NCI-H1436 (cell line): ENCODE data around the gene ELOVL5.

Source experiments
- DNase-seq: peaks from one replicate; lab custom pipeline; 2025; lab: John Stamatoyannopoulos, UW

Gene ELOVL5

GRCh38 chr6:53240139-53240538 lies 108.6 kb downstream of the ELOVL5 start:
- no peak for DNase-seq

GRCh38 chr6:53239526-53239925 lies 109.2 kb downstream of the ELOVL5 start:
- no peak for DNase-seq

- DNase-seq = no peak
Measured at GRCh38 chr6:53238311-53238710, 110.4 kb downstream of the ELOVL5 start.

DNA sequence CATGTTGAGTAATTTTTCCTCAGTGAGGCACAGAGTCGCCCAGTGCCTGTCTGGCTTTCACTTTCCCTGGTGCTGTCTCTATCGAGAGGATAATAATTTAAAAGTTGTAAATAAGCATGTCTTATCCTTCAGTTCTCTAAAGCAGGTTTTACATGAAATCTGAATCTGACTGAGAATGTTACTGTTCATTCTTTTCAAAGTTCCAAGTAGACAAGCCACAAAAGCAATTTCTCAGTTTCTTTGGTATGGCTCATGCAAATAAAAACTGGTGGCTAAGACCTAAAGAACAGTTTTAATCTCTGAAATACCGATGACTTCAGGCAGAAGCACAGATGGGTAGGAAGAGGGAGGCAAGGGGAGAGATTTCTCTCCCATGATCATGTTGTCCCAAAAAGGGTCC lies 112.5 kb downstream of the ELOVL5 start:
- DNase-seq = no peak

GRCh38 chr6:53235508-53235907 lies 113.2 kb downstream of the ELOVL5 start:
- DNase-seq = no peak

- no peak for DNase-seq
Measured at GRCh38 chr6:53233309-53233708, 115.4 kb downstream of the ELOVL5 start.

DNA sequence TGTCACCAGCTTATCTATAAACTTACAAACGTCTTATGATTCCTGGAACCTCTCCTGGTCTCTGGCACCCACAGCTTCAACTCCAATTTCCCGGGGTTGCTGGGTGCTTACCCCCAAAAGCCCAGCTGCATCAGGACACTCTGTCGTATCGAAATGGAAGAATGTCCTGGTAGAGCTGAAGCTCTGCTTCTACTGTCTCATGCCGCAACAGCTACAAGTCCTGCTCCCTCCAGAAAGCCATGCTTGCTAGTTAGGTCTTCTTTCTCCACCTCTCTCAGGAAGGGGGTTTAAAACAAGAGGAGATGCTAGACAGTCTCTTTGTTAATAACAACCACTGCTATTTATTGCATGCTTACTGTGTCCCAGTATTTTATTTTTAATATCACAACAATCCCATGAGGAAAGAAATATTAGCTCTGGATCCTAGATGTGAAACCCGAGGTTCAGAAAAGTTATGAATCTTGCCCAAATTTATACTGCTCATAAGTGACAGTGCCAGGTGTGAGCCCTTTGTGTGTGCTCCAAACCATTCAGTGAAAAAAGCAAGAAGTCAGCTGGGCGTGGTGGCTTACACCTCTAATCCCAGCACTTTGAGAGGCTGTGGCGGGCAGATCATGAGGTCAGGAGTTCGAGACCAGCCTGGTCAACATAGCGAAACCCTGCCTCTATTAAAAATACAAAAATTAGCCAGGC lies 117.8 kb downstream of the ELOVL5 start:
- DNase-seq = no peak

DNA sequence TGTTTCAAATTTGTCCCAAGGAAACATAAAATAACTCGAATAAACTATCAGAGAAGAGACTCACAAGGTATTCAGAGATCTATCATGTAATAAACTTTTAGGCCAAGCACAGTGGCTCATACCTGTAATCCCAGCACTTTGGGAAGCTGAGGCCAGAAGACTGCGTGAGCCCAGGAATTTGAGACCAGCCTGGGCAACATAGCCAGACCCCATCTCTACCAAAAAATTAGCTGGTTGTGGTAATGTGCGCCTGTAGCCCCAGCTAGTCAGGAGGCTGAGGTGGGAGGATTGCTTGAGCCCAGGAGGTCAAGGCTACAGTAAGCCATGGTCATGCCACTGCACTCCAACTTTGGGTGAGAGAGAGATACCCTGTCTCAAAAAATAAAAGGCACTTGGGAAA lies 120.9 kb downstream of the ELOVL5 start:
- no peak for DNase-seq

DNA sequence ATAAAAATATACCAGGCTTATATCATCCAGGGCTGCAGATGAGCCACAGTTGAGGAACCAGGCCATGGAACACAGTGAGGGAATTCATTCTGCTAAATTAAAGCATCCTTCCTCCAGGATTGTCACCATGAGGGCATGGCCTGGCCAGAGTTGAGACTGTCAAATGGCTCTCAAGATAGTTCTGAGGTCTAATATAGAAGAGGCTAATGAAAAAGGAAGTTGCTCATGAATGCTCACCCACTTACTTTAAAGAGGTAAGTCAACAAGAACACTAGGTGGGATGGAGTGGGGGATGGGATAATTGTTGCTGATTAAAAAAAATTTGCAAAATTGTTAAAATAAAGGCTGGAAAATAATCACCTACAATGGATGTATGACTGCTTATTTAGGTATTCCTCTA lies 128.1 kb downstream of the ELOVL5 start:
- DNase-seq = no peak
